K562 (cell line): ENCODE data around the gene CBX8. TPM values are rescaled to one million over a fixed set of nuclear protein-coding genes. Genes with fewer than 3 reads are reported as not detected.

Experiments
- ATAC-seq: fragments of 200-7000 bp; cut with Tn5 transposase; 3 replicates; pipeline ENCODE4 v1.9.1; 2020; ENCODE audit warnings: moderate library complexity
- BruUV-seq: library from RNA; stranded (reverse); fragments of 400-500 nt; replicated peaks from 2 replicates; lab custom pipeline; 2021; lab: Mats Ljungman, UMichigan
- CTCF ChIA-PET: fragments of 300-600 bp; formaldehyde crosslinking; extraction: SDS; loops from one replicate; lab custom pipeline; 2021; ENCODE audit warnings: low intra/inter-chr PET ratio; lab: Yijun Ruan, JAX
- POLR2A ChIA-PET: fragments of 300-600, 350-650 bp; sonication (Branson Sonifier 250); formaldehyde crosslinking; extraction: SDS; loops from one replicate; lab custom pipeline; 2021; ENCODE audit warnings: antibody characterized with exemption, inconsistent platforms; lab: Yijun Ruan, JAX
- DNase-seq, 4 experiments: peaks; one replicate each; pipeline versions ENCODE4 v3.0.0 to v3.0.0-alpha.2; 2011 to 2018; ENCODE audit warnings: low spot score in 3 of 4, mixed read lengths in 3 of 4; ENCODE audit errors: extremely low read depth in 1 of 4
- FAIRE-seq: peaks from 2 replicates; lab custom pipeline; 2011; peaks lifted over from hg19 to GRCh38; lab: Jason Lieb, UNC
- H2AFZ ChIP-seq: 2 replicates; pipeline ENCODE4 v1.6.0; 2011; ENCODE audit warnings: low read depth, low read length, control low read depth, inconsistent platforms
- H3K27ac ChIP-seq: fragments of 200-600 bp; 3 replicates; pipeline ENCODE4 v1.8.0; 2011; ENCODE audit warnings: low read depth, mild to moderate bottlenecking, control low read depth, inconsistent platforms, low read length, moderate library complexity, mixed read lengths; ENCODE audit errors: extremely low read depth
- H3K27me3 ChIP-seq, 2 experiments: fragments of 300-600 bp in 1 of 2; 2 replicates in 1 of 2; 3 replicates in 1 of 2; pipeline versions ENCODE4 v1.6.0 to v1.8.0; 2011; ENCODE audit warnings: inconsistent platforms in 2 of 2, low read length in 2 of 2, mild to moderate bottlenecking in 1 of 2, mixed read lengths in 1 of 2, moderate library complexity in 1 of 2; ENCODE audit not compliant: control insufficient read depth in 2 of 2, insufficient read depth in 2 of 2
- H3K36me3 ChIP-seq: fragments of 300-600 bp; 3 replicates; pipeline ENCODE4 v1.8.0; 2011; ENCODE audit warnings: mild to moderate bottlenecking, low read length, inconsistent platforms; ENCODE audit not compliant: control insufficient read depth, insufficient read depth
- H3K4me1 ChIP-seq, 2 experiments: fragments of 200-600 bp in 1 of 2; replicated peaks in 1 of 2; 2 replicates in 1 of 2; 3 replicates in 1 of 2; pipeline versions ENCODE4 v1.5.1 to v1.8.0; 2011; ENCODE audit warnings: inconsistent platforms in 2 of 2, low read length in 2 of 2, mild to moderate bottlenecking in 1 of 2, mixed read lengths in 1 of 2, moderate library complexity in 1 of 2; ENCODE audit not compliant: control insufficient read depth in 2 of 2, insufficient read depth in 2 of 2
- H3K4me2 ChIP-seq: 2 replicates; pipeline ENCODE4 v1.6.1; 2011; ENCODE audit warnings: low read length, control low read depth, inconsistent platforms, mixed read lengths; ENCODE audit not compliant: insufficient read depth
- H3K4me3 ChIP-seq: fragments of 200-600 bp; sonication (generic), shearing (Covaris generic); 2 replicates; pipeline ENCODE4 v1.5.1; 2016; ENCODE audit warnings: control low read depth, inconsistent platforms
- H3K79me2 ChIP-seq: fragments of 200-600 bp; 3 replicates; pipeline ENCODE4 v1.8.0; 2011; ENCODE audit warnings: low read length, inconsistent platforms; ENCODE audit not compliant: control insufficient read depth, insufficient read depth
- H3K9ac ChIP-seq, 2 experiments: 2 replicates each; pipeline versions ENCODE4 v1.6.0 to v1.6.1; 2011; ENCODE audit warnings: low read depth in 2 of 2, low read length in 2 of 2, control low read depth in 1 of 2, inconsistent platforms in 1 of 2, mild to moderate bottlenecking in 1 of 2, mixed read lengths in 1 of 2; ENCODE audit not compliant: insufficient read depth in 1 of 2
- H3K9me1 ChIP-seq: one replicate; pipeline ENCODE4 v1.6.0; 2011; ENCODE audit warnings: inconsistent platforms, mild to moderate bottlenecking, low read length, moderate library complexity; ENCODE audit not compliant: control insufficient read depth, insufficient read depth
- H3K9me3 ChIP-seq: replicated peaks from 2 replicates; pipeline ENCODE4 v1.5.1; 2011; ENCODE audit warnings: low read depth, low read length, inconsistent platforms; ENCODE audit not compliant: control insufficient read depth, insufficient read depth
- H4K20me1 ChIP-seq: replicated peaks from 2 replicates; pipeline ENCODE4 v1.6.1; 2011; ENCODE audit warnings: low read length, inconsistent platforms, mixed read lengths; ENCODE audit not compliant: control insufficient read depth, insufficient read depth
- BRF1 ChIP-seq: IDR thresholded peaks from 3 replicates; pipeline ENCODE4 v1.6.1; 2011; ENCODE audit warnings: borderline replicate concordance, mild to moderate bottlenecking; ENCODE audit not compliant: insufficient read length; ENCODE audit errors: extremely low read depth
- CBX5 ChIP-seq: IDR thresholded peaks from 2 replicates; pipeline ENCODE4 v1.6.1; 2014; ENCODE audit warnings: low read depth, borderline replicate concordance
- CEBPB ChIP-seq: fragments of 450-650 bp; IDR thresholded peaks from 2 replicates; pipeline ENCODE4 v1.6.1; 2016; ENCODE audit warnings: missing genetic modification characterization, missing compliant biosample characterization
- CLOCK ChIP-seq: fragments of 250-450 bp; sonication (Bioruptor Pico); IDR thresholded peaks from 2 replicates; pipeline ENCODE4 v1.4.0; 2020; ENCODE audit warnings: mild to moderate bottlenecking, moderate library complexity, borderline replicate concordance
- CTCF ChIP-seq, 3 experiments: IDR thresholded peaks in 2 of 3; conservative IDR thresholded peaks in 1 of 3; 2 replicates each; pipeline ENCODE4 v1.5.1; 2011 to 2012; ENCODE audit warnings: low read length in 3 of 3, mild to moderate bottlenecking in 3 of 3, control low read depth in 2 of 3, improper control_type of control experiment in 1 of 3, inconsistent platforms in 1 of 3, low read depth in 1 of 3, mixed read lengths in 1 of 3, moderate library complexity in 1 of 3; ENCODE audit not compliant: insufficient read depth in 2 of 3
- DMBX1 ChIP-seq: fragments of 250-450 bp; sonication (Bioruptor Pico); IDR thresholded peaks from 2 replicates; pipeline ENCODE4 v1.8.0; 2022; ENCODE audit warnings: inconsistent platforms, mild to moderate bottlenecking, moderate library complexity, borderline replicate concordance
- EGR1 ChIP-seq: fragments of 450-650 bp; conservative IDR thresholded peaks from 2 replicates; pipeline ENCODE4 v1.6.1; 2017; ENCODE audit warnings: mild to moderate bottlenecking
- ELF2 ChIP-seq: fragments of 250-450 bp; sonication (Bioruptor Pico); IDR thresholded peaks from 2 replicates; pipeline ENCODE4 v1.5.0; 2021; ENCODE audit warnings: mild to moderate bottlenecking
- EP400 ChIP-seq: fragments of 450-650 bp; IDR thresholded peaks from 2 replicates; pipeline ENCODE4 v1.6.1; 2017; ENCODE audit warnings: antibody characterized with exemption, mild to moderate bottlenecking, moderate library complexity
- ETS2 ChIP-seq: IDR thresholded peaks from 2 replicates; pipeline ENCODE4 v1.6.1; 2016; ENCODE audit warnings: borderline replicate concordance, missing genetic modification characterization, mild to moderate bottlenecking, moderate library complexity, missing compliant biosample characterization; ENCODE audit not compliant: poor library complexity, severe bottlenecking
- FOSL1 ChIP-seq: fragments of 200-800 bp; sonication (Bioruptor generic); conservative IDR thresholded peaks from 2 replicates; pipeline ENCODE4 v1.6.1; 2016; ENCODE audit warnings: missing genetic modification characterization, missing compliant biosample characterization
- HNRNPK ChIP-seq: fragments of 200-400 bp; formaldehyde crosslinking; IDR thresholded peaks from one replicate; pipeline ENCODE4 v1.6.1; 2018; ENCODE audit warnings: mild to moderate bottlenecking, low read depth, low read length; ENCODE audit not compliant: poor library complexity, severe bottlenecking
- NR2C1 ChIP-seq, 2 experiments: fragments of 450-650 bp; IDR thresholded peaks; 2 replicates each; pipeline ENCODE4 v1.6.1; 2017; ENCODE audit warnings: mild to moderate bottlenecking in 2 of 2, antibody characterized with exemption in 1 of 2, inconsistent platforms in 1 of 2, missing compliant biosample characterization in 1 of 2, missing genetic modification characterization in 1 of 2
- OTX1 ChIP-seq: fragments of 450-650 bp; formaldehyde crosslinking; IDR thresholded peaks from 2 replicates; pipeline ENCODE4 v1.4.0; 2022; ENCODE audit warnings: mild to moderate bottlenecking
- POLR2A ChIP-seq: fragments of 450-650 bp; conservative IDR thresholded peaks from 2 replicates; pipeline ENCODE4 v1.6.1; 2016
- RBM22 ChIP-seq: fragments of 200-400 bp; formaldehyde crosslinking; IDR thresholded peaks from 2 replicates; pipeline ENCODE4 v1.6.1; 2018; ENCODE audit warnings: low read length, low read depth; ENCODE audit not compliant: poor library complexity, severe bottlenecking
- TFAM ChIP-seq: fragments of 250-450 bp; sonication (Bioruptor Pico); conservative IDR thresholded peaks from 2 replicates; pipeline ENCODE4 v1.5.0; 2021; ENCODE audit warnings: mild to moderate bottlenecking, moderate library complexity
- ZNF41 ChIP-seq: fragments of 250-450 bp; sonication (Bioruptor Pico); conservative IDR thresholded peaks from 2 replicates; pipeline ENCODE4 v1.4.0; 2020; ENCODE audit warnings: mild to moderate bottlenecking
- WGBS: fragments of 100-300 bp; shearing (Covaris generic); methylation state at CpG from one replicate; pipeline ENCODE4 v1.1.6; 2016; ENCODE audit warnings: low coverage, mixed read lengths; ENCODE audit not compliant: insufficient coverage; ENCODE audit errors: missing lambda C conversion rate; 5-methylcytosine and 5-hydroxymethylcytosine counted together
- in situ Hi-C: fragments of 300-500 bp; cut with MboI; formaldehyde crosslinking; loops from 4 replicates; pipeline ENCODE4 v1.15.0; 2018; ENCODE audit warnings: inconsistent platforms, mixed read lengths
- intact Hi-C: fragments of 100-400 bp; cut with micrococcal nuclease; formaldehyde crosslinking; loops from 2 replicates; pipeline ENCODE4 v1.14.2; 2022
- polyA plus RNA-seq, 8 experiments: library from polyadenylated mRNA; depleted of rRNA in 4 of 8; stranded (reverse) in 5 of 8; unstranded in 3 of 8; fragments of >200 nt; fragmentation: Nextera tagmentation in 2 of 8; fragmentation: Illumina TruSeq in 1 of 8; extraction: Ambion mirVana in 2 of 8; extraction: Trizol in 1 of 8; gene quantifications; 2 replicates each; pipeline versions ENCODE4 v1.2.1 to v1.2.3, GENCODE V29; 2011 to 2014; ENCODE audit warnings: inconsistent platforms in 1 of 8, missing spikeins in 1 of 8
- total RNA-seq, 7 experiments: library from RNA; depleted of rRNA in 6 of 7; stranded (reverse); fragments of >200 nt in 6 of 7; fragmentation: Illumina TruSeq in 2 of 7; extraction: Trizol in 2 of 7; gene quantifications; 2 replicates each; pipeline versions ENCODE4 v1.2.1 to v1.2.3, GENCODE V29; 2011 to 2021; ENCODE audit warnings: low replicate concordance in 1 of 7

Gene CBX8
- total and polyA plus RNA-seq, 9 of the 15 experiments (the other 6 are each of a cell fraction or from before 2014, with no cell fraction given), result 0.08 to 11.9 (median 2.6) TPM

- CTCF ChIA-PET, result interaction anchor here (1.5 to 2.2 kb wide), 2 partner anchors 30 to 47 kb away, joined by 4 to 18 read pairs; no protein-coding TSS in a partner anchor
- Histone ChIP-seq H3K27ac (peak overlapping the region; percentile 77), H2AFZ (no peak overlapping the region), H3K36me3 (peaks cover 38% of the 10 kb centered on the region; the same call in 1 of the 3 replicates), H3K27me3 (no peaks in the 10 kb centered on the region), H3K79me2 (peaks cover 68% of the 10 kb centered on the region), H3K4me3 (peak overlapping the region; percentile 74), H3K4me2 (peak overlapping the region; percentile 88), H3K9me3 (no peaks in the 10 kb centered on the region), H4K20me1 (peaks cover 21% of the 10 kb centered on the region), H3K9ac (peak overlapping the region; percentile 68 to 95), H3K4me1 (peaks cover 35 to 87% of the 10 kb centered on the region in 2 experiments), H3K9me1 (peaks cover 4% of the 10 kb centered on the region)
- ATAC-seq, result no peak
- in situ Hi-C loops, result loop anchor here (5.0 kb wide), 1 partner anchor 34 kb away; no protein-coding TSS in a partner anchor
- no TSS peak for BruUV-seq
- WGBS, result 20% methylated on average over 17 of the region's 18 CpGs
- intact Hi-C loops, result loop anchor here (5.0 to 10.0 kb wide), 2 partner anchors 39 to 92 kb away; partner anchors contain the start of gene CBX8
- FAIRE-seq, result no peak
- POLR2A ChIA-PET, result interaction anchor here (0.6 to 17.8 kb wide), 28 partner anchors 8 to 1558 kb away, joined by 3 to 386 read pairs (median 4); partner anchors contain the start of genes BAHCC1 and CBX8
- DNase-seq, result no peak
- TF ChIP-seq EP400 (peak; percentile 32), FOSL1 (no peak), EGR1 (no peak), RBM22 (peak; percentile 95), HNRNPK (no peak), POLR2A (0 out of 2 replicates have a peak, but pooled peaks have one; percentile 8), CBX5 (no peak), OTX1 (CRISPR knock-in tag) (no peak), CTCF (IDR thresholded peaks at IDR 0.05 in 2 of 3, conservative IDR thresholded peaks at IDR 0.05 in 1 of 3; ENCODE audit: insufficient read depth in 2 of 3, low read depth in 1 of 3, low read length in 3 of 3) (0 out of 6 replicates have a peak, but pooled peaks of 1 of the 3 experiments have one; percentile 8), NR2C1 (IDR thresholded peaks at IDR 0.05) (no peak), NR2C1 (tag; IDR thresholded peaks at IDR 0.05) (no peak), DMBX1 (CRISPR knock-in tag) (no peak), ETS2 (tag) (peak; percentile 26), ZNF41 (CRISPR knock-in tag) (no peak), BRF1 (no peak), ELF2 (no peak), CEBPB (peak; percentile 80), TFAM (CRISPR knock-in tag) (no peak), CLOCK (no peak)
Observed at GRCh38 chr17:79836510-79836971, 39.7 kb upstream of the CBX8 start.
